ENCODE measurements around the gene OPN1MW3. TPM values are rescaled to one million over a fixed set of nuclear protein-coding genes. Genes with fewer than 3 reads are reported as not detected.

Gene OPN1MW3
- total and polyA plus RNA-seq, 2 of the 4 experiments (the other 2 are of a cell fraction) = not detected

- no peak overlapping the region for H3K4me2 ChIP-seq (ENCODE audit: low read depth, low read length)
- H3K4ac ChIP-seq (ENCODE audit: low read depth, low read length) = no peak overlapping the region
- H3K14ac ChIP-seq (replicated peaks; ENCODE audit: low read depth, low read length) = no peak overlapping the region
- H3K23ac ChIP-seq (ENCODE audit: low read depth, low read length) = no peak overlapping the region
- H3K27ac ChIP-seq (ENCODE audit: insufficient read depth, low read length) = no peak overlapping the region
- H3K27me3 ChIP-seq (ENCODE audit: control insufficient read depth, insufficient read depth, low read length) = peaks cover 5% of the 10 kb centered on the region; the same call in 1 of the 2 replicates
- H3K9me1 ChIP-seq (ENCODE audit: insufficient read depth, low read length) = no peaks in the 10 kb centered on the region; the same call in 1 of the 2 replicates
- dilution Hi-C loops (cut with HindIII; ENCODE audit: low sequenced_read_pairs, unreplicated experiment) (no loop called here), in situ Hi-C loops (cut with MboI; ENCODE audit: low sequenced_read_pairs) (no loop called here), intact Hi-C loops (cut with micrococcal nuclease) (no loop called here)
- H2BK20ac ChIP-seq (ENCODE audit: low read depth, low read length) = no peak overlapping the region
- DNase-seq = no peak
- no peak overlapping the region for H2AK5ac ChIP-seq (ENCODE audit: low read depth, low read length)
- H4K20me1 ChIP-seq (ENCODE audit: insufficient read depth, low read length) = no peaks in the 10 kb centered on the region
- H4K91ac ChIP-seq (ENCODE audit: insufficient read depth, low read depth, low read length) = no peak overlapping the region
- no peak overlapping the region for H3K9ac ChIP-seq (ENCODE audit: low read depth, low read length)
- no peak overlapping the region for H3K56ac ChIP-seq (ENCODE audit: extremely low read depth, insufficient read depth, low read length)
- H4K8ac ChIP-seq (ENCODE audit: low read depth in 2 of 2, low read length in 2 of 2) = no peak overlapping the region
- no peak overlapping the region for H2AFZ ChIP-seq (replicated peaks; ENCODE audit: low read length, poor library complexity)
- H3K18ac ChIP-seq (ENCODE audit: low read depth, low read length) = no peak overlapping the region
- H2AK9ac ChIP-seq (replicated peaks; ENCODE audit: low read depth, low read length, poor library complexity) = no peak overlapping the region
- BruUV-seq (replicated peaks) = no TSS peak
- no peak for ATAC-seq (ENCODE audit: low read depth)
- H2BK120ac ChIP-seq (ENCODE audit: low read depth, low read length) = no peak overlapping the region
- CTCF ChIA-PET = no interaction called here
- H3K4me1 ChIP-seq (ENCODE audit: control insufficient read depth, insufficient read depth, low read length) = no peaks in the 10 kb centered on the region
- POLR2A ChIA-PET (ENCODE audit: unreplicated experiment) = no interaction called here
- no peak overlapping the region for H3K4me3 ChIP-seq (ENCODE audit: insufficient read depth, low read depth, low read length)
- no peak for TF ChIP-seq NFE2L2 (IDR thresholded peaks at IDR 0.05; ENCODE audit: low read depth, low read length)
- no peak for TF ChIP-seq POLR2A (IDR thresholded peaks at IDR 0.05; ENCODE audit: low read depth, low read length)
- no peak for TF ChIP-seq CHD1 (IDR thresholded peaks at IDR 0.05; ENCODE audit: low read depth, low read length)
- no peak for TF ChIP-seq CEBPB (IDR thresholded peaks at IDR 0.05; ENCODE audit: low read depth, low read length)
- no peak for TF ChIP-seq MAZ (IDR thresholded peaks at IDR 0.05; ENCODE audit: borderline replicate concordance, low read depth, low read length)
- TF ChIP-seq RCOR1 (IDR thresholded peaks at IDR 0.05; ENCODE audit: insufficient replicate concordance, low read length) = no peak
- no peak for TF ChIP-seq ELK1 (IDR thresholded peaks at IDR 0.05; ENCODE audit: borderline replicate concordance, low read depth, low read length)
- TF ChIP-seq SMC3 (IDR thresholded peaks at IDR 0.05; ENCODE audit: low read depth, low read length) = no peak
- no peak for TF ChIP-seq RFX5 (IDR thresholded peaks at IDR 0.05; ENCODE audit: low read depth, low read length)
- H2BK15ac ChIP-seq (ENCODE audit: low read depth, low read length) = no peak overlapping the region
- H4K5ac ChIP-seq (ENCODE audit: low read depth, low read length) = no peak overlapping the region
- H3K79me1 ChIP-seq (ENCODE audit: low read depth in 1 of 2, low read length in 2 of 2) = no peaks in the 10 kb centered on the region
- H3K9me3 ChIP-seq (ENCODE audit: control insufficient read depth, insufficient read depth, low read length) = no peaks in the 10 kb centered on the region
- no peak overlapping the region for H2BK5ac ChIP-seq (ENCODE audit: low read depth, low read length, poor library complexity, severe bottlenecking)
- no peaks in the 10 kb centered on the region for H3K36me3 ChIP-seq (ENCODE audit: control insufficient read depth, insufficient read depth, low read length)
- 50% methylated on average over 2 of the region's 5 CpGs; no CpG with 5 or more reads in 1 of the 2 experiments for WGBS, 2 experiments (ENCODE audit: extremely low coverage in 2 of 2, insufficient read length in 1 of 2)
Observed at GRCh38 chrX:154313147-154313546, 55.8 kb downstream of the OPN1MW3 start.

Data from IMR-90 (cell line).